NCI-H2171 treated with DMSO at 0.1 percent for 48 hours (cell line): ENCODE data around the gene RHEBL1.

Experiments used
- DNase-seq: peaks from one replicate; lab custom pipeline; 2025; lab: John Stamatoyannopoulos, UW

The RHEBL1 gene

GRCh38 chr12:49054524-49054923 is 15.3 kb downstream of the RHEBL1 start:
- DNase-seq: no peak

- DNase-seq: no peak
Measured at GRCh38 chr12:49054096-49054495, 15.7 kb downstream of the RHEBL1 start.

GRCh38 chr12:49052451-49053208 is 17.1 kb downstream of the RHEBL1 start:
- DNase-seq: no peak

DNA sequence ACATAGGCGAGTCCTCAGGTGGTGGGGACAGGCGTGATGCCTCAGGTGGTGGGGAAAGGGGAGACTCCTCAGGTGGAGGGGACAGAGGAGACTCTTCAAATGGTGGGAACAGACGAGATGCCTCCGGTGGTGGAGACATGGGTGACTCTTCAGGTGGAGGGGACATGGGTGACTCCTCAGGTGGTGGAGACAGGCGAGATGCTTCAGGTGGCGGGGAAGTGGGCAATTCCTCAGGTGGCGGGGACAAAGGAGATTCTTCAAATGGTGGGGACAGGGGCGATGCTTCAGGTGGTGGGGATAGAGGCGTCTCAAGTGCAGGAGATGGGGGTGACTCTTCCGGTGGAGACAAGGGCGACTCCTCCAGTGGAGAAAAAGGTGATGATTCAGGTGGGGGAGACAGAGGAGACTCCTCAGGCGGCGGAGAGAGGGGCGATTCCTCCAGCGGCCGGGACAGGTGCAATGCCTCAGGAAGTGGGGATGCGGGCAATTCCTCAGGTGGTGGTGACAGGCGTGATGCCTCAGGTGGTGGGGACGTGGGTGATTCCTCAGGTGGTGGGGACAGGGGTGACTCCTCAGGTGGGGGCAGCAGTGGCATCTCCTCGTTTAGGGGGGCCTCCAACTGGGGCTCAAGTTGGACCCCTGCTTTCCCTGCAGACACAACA is 17.9 kb downstream of the RHEBL1 start:
- no peak for DNase-seq

- no peak for DNase-seq
Measured at GRCh38 chr12:49051373-49051764, 18.4 kb downstream of the RHEBL1 start.

- DNase-seq: no peak
Measured at GRCh38 chr12:49050507-49051372, 19.0 kb downstream of the RHEBL1 start.

GRCh38 chr12:49049566-49050224 is 20.1 kb downstream of the RHEBL1 start:
- DNase-seq: no peak

DNA sequence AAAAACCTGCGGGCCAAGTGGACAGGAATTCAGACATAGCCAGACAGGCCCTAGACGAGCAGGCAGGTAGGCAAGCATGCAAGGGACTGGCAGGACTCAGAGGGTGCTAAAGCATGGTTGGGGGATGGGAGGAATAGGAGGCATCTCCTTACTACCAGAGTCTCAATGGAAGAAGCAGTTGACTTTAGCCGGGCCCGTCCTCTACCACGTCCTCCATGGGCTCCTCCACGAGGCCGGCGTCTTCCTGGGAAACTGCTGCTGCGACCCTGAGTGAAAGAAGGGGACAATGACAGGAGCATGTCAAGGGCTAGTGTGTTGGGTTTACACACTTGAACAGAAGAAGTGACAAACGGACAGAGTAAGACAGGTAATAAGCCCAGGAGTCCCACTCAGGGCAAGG is 20.8 kb downstream of the RHEBL1 start:
- DNase-seq: no peak

GRCh38 chr12:49046129-49046895 is 23.5 kb downstream of the RHEBL1 start:
- DNase-seq: no peak

DNA sequence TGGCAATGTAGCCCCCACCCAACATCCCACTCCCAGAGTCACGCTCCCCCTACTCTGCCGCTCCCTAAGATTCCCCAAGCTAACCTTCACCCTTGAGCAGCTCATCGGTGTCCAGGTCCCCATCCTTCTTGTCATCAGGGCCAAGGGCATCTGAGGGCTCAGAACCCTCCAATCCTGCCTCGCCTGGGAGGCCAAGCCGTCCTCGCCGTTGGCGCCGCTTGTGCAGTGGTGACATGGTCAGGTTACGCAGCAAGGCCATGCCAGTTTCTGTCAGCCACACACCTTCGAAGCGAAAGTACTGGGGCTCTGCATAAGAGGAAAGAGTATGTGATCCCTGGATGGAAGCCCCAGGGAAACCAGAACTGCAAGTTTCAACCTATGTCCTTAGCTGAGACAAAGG is 25.1 kb downstream of the RHEBL1 start:
- DNase-seq: no peak

GRCh38 chr12:49043856-49044258 is 25.9 kb downstream of the RHEBL1 start:
- peak; percentile 47 for DNase-seq

GRCh38 chr12:49043241-49043640 is 26.5 kb downstream of the RHEBL1 start:
- no peak for DNase-seq

DNA sequence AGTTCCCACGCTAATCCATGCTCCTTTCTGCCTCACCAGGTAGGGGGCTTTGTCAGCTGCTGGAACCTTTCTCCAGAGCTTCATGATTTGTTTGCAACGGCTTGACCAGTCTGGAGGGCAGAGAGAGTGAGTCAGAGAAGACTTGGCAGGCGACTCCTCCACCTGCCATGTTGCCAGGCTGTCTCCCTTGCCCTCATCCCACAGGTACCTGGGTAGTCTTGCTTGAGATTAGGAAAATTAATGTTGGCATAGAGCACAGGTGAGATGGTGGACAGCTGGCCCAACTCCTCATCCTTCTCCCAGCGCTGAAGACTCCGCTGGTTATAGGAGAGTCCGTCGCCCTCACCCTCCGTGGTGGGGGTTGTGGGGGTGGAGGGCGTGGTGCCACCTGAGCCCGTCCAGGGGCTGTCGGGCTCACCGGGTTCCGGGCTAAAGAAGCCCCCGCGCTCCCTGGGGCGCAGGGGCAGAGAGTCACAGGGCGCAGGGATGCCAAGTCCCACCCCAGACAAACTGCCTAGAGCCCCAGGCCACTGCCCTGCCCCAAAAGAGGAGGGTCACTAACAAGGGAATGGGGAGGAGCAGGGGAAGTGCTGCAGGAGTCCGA is 27.8 kb downstream of the RHEBL1 start:
- DNase-seq: no peak

GRCh38 chr12:49041036-49041880 is 28.5 kb downstream of the RHEBL1 start:
- DNase-seq: no peak

GRCh38 chr12:49040364-49040855 is 29.4 kb downstream of the RHEBL1 start:
- no peak for DNase-seq

DNA sequence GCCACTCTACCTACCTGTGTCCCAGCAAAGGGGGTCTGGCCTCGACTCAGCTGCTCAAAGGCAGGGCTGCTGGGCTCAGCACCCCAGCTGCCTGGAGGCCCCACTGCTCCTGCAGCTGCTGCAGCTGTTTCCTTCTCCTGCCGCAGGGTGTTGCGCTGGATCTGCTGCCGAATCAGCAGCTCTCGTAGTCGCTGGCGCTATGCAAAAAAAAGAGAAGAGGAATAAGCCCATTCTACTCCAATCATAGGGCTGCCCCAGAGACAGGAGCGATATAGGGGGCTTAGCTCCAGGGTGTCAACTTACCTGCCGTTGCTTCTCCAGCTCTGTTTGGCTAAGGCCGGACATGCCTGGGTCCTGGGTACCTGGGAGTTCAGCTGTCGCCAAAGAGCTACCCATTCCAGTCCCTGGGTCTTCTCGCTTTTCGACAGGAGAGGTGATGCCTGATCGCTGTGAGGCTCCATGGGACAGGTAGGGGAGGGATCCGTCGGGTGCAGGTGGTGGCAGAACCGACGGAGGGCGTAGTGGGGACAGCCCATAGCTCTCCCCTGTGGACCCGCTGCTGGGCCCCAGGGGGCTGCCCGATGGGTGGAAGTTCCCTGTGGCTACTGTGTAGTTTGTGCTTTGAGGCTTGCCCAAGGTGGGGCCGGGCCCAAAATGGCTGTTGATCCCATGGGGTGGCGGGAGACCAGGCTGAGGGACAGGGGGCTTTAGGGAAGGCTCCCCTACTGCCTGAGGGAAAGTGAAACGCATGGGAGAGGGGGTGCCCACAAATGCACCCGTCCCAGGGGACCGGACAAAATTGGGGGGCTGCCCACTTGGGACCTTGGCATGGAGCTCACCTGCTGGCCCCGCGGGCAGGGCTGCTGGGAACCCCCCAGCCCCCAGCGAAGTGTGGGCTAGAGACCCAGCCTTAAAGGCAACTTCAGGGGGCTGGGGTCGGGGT is 30.1 kb downstream of the RHEBL1 start:
- no peak for DNase-seq

DNA sequence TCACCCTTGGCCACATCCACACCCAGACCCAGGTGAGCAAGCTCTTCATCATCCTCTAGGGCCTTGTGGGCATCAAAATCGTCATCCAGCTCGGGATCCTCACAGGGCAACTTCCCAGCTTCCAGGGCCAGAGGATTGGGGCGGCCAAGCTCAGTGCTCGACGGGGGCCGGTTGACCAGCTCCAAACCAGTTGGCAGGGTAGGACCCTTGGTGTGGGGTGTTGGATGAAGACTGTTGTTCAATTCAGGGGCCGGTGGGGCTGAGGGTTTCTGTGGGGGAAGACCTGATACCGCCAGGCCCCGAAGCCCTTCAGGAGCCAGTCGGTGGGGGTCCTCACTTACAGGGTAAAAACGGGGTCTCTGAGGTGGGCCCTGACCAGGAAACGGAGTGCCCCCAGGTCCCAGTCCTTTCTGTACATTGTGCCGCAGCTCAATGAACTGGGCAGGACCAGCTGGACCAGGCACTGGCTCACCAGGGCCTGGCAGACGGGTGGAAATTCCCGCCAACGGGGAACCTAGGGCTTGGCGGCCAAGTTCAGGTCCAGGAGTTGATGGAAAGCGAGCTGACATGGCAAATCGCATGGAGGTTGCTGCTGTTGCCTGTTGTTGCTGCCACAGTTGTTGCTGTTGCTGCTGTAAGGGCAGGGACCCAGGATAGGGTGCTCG is 31.4 kb downstream of the RHEBL1 start:
- no peak for DNase-seq

DNA sequence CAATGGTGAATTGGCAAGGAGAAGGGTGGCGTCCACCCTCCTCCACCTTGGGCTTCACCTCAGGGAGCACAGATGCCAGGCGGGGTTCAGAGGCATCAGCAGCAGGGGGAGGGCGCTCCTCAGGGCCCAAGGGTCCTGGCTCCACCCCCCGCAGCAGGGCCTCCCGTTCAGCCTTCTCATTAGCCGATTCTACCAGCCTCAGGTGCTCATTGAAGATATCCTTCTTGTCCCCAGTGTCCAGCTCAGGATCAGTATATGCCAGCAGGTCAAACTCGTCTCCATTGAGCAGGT is 31.9 kb downstream of the RHEBL1 start:
- DNase-seq: no peak
